Measurements from ENCODE around the gene GHDC. TPM values are rescaled to one million over a fixed set of nuclear protein-coding genes. Genes with fewer than 3 reads are reported as not detected.
A peak's percentile ranks its signal among the peaks of the same experiment; 100 is the strongest.

Gene GHDC
- total and polyA plus RNA-seq, 2 of the 13 experiments (the other 11 are each of a cell fraction or from before 2014, with no cell fraction given): 15.4 to 22.5 TPM

- H2AFZ ChIP-seq (ENCODE audit: low read length): no peak overlapping the region
- intact Hi-C loops (cut with micrococcal nuclease; ENCODE audit: unreplicated experiment) (no loop called here), in situ Hi-C loops (cut with HindIII; ENCODE audit: extremely low pct_ligation_motif_present, low pct_unique_long_range_greater_than_20kb) (no loop called here)
- H3K27me3 ChIP-seq (ENCODE audit: control insufficient read depth in 1 of 2, insufficient read depth in 2 of 2, low read length in 2 of 2): peaks cover 4 to 51% of the 10 kb centered on the region in 2 experiments; a peak in 4 of 5 replicates
- peaks cover 21% of the 10 kb centered on the region for H3K4me1 ChIP-seq (ENCODE audit: insufficient read depth, low read length)
- H3K9me3 ChIP-seq (ENCODE audit: low read length): no peaks in the 10 kb centered on the region
- H4K20me1 ChIP-seq (ENCODE audit: insufficient read depth, low read length): no peaks in the 10 kb centered on the region; the same call in 1 of the 2 replicates
- WGBS (ENCODE audit: low lambda C conversion rate): 17% methylated on average over 9 of the region's 14 CpGs
- ChIA-PET POLR2A (no interaction called here), CTCF (ENCODE audit: low intra/inter-chr PET ratio, low total read pairs) (no interaction called here)
- H3K36me3 ChIP-seq (replicated peaks in 1 of 2; ENCODE audit: control insufficient read depth in 1 of 2, insufficient read depth in 2 of 2, low read length in 2 of 2): no peaks in the 10 kb centered on the region
- ATAC-seq (no peak), FAIRE-seq (no peak), DNase-seq (ENCODE audit: low spot score) (no peak)
- no peak for TF ChIP-seq ZNF230 (CRISPR knock-in tag; IDR thresholded peaks at IDR 0.05)
- no peak for TF ChIP-seq ELF4 (CRISPR knock-in tag; IDR thresholded peaks at IDR 0.05; ENCODE audit: borderline replicate concordance)
- TF ChIP-seq, protein P1, sequence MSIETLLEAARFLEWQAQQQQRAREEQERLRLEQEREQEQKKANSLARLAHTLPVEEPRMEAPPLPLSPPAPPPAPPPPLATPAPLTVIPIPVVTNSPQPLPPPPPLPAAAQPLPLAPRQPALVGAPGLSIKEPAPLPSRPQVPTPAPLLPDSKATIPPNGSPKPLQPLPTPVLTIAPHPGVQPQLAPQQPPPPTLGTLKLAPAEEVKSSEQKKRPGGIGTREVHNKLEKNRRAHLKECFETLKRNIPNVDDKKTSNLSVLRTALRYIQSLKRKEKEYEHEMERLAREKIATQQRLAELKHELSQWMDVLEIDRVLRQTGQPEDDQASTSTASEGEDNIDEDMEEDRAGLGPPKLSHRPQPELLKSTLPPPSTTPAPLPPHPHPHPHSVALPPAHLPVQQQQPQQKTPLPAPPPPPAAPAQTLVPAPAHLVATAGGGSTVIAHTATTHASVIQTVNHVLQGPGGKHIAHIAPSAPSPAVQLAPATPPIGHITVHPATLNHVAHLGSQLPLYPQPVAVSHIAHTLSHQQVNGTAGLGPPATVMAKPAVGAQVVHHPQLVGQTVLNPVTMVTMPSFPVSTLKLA (IDR thresholded peaks at IDR 0.05): peak; percentile 95
- no peak for TF ChIP-seq ZNF777 (CRISPR knock-in tag; IDR thresholded peaks at IDR 0.05)
- no peak for TF ChIP-seq DMAP1 (CRISPR knock-in tag; IDR thresholded peaks at IDR 0.05)
- H3K4me2 ChIP-seq (ENCODE audit: low read depth, low read length): no peak overlapping the region
- H3K4me3 ChIP-seq (replicated peaks in 1 of 3; ENCODE audit: insufficient read depth in 1 of 3, low read depth in 2 of 3, low read length in 3 of 3): no peak overlapping the region
- no peaks in the 10 kb centered on the region for H3K79me2 ChIP-seq (ENCODE audit: insufficient read depth, low read length)
- no peak overlapping the region for H3K27ac ChIP-seq (ENCODE audit: extremely low read length, insufficient read depth, low read length)
- H3K9ac ChIP-seq (ENCODE audit: insufficient read depth, low read depth, low read length): no peak overlapping the region
- BruUV-seq (replicated peaks): no TSS peak
These were observed 20.0 kb downstream of the GHDC start for GRCh38 chr17:42174126-42174783.

DNA sequence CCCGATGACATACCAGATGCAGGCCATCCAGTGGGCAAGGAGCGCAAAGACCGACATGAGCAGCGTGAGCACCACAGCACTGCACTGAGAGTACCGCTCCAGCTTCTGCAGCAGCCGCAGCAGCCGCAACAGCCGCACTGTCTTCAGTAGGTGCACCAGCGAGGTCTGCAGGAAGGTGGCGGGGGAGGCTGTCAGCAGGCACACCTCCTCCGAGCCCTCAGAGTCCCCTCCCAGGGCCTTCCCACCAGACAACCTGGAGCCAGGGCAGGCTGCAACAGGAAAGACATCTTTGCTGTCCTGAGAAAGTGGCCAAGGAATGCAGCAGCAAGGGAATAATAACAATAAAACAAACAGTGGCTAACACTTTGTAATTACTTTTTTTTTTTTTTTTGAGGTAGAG, 22.5 kb downstream of the GHDC start:
- ChIA-PET POLR2A (no interaction called here), CTCF (ENCODE audit: low intra/inter-chr PET ratio, low total read pairs) (no interaction called here)
- Histone ChIP-seq H3K4me3 (replicated peaks in 1 of 3; ENCODE audit: insufficient read depth in 1 of 3, low read depth in 2 of 3, low read length in 3 of 3) (no peak overlapping the region), H3K4me1 (ENCODE audit: insufficient read depth, low read length) (peaks cover 11% of the 10 kb centered on the region), H3K27me3 (ENCODE audit: control insufficient read depth in 1 of 2, insufficient read depth in 2 of 2, low read length in 2 of 2) (peaks cover 4 to 57% of the 10 kb centered on the region in 2 experiments; a peak in 4 of 5 replicates), H2AFZ (ENCODE audit: low read length) (no peak overlapping the region), H3K36me3 (replicated peaks in 1 of 2; ENCODE audit: control insufficient read depth in 1 of 2, insufficient read depth in 2 of 2, low read length in 2 of 2) (no peaks in the 10 kb centered on the region), H3K79me2 (ENCODE audit: insufficient read depth, low read length) (no peaks in the 10 kb centered on the region), H3K9ac (ENCODE audit: insufficient read depth, low read depth, low read length) (no peak overlapping the region), H3K27ac (ENCODE audit: extremely low read length, insufficient read depth, low read length) (no peak overlapping the region), H3K9me3 (ENCODE audit: low read length) (no peaks in the 10 kb centered on the region), H4K20me1 (ENCODE audit: insufficient read depth, low read length) (no peaks in the 10 kb centered on the region; the same call in 1 of the 2 replicates), H3K4me2 (ENCODE audit: low read depth, low read length) (no peak overlapping the region)
- no peak for FAIRE-seq
- BruUV-seq (replicated peaks): no TSS peak
- intact Hi-C loops (cut with micrococcal nuclease; ENCODE audit: unreplicated experiment) (no loop called here), in situ Hi-C loops (cut with HindIII; ENCODE audit: extremely low pct_ligation_motif_present, low pct_unique_long_range_greater_than_20kb) (no loop called here)
- 37% methylated on average over 11 of the region's 11 CpGs for WGBS (ENCODE audit: low lambda C conversion rate)
- peak; percentile 70 for ATAC-seq
- TF ChIP-seq ISX (CRISPR knock-in tag; conservative IDR thresholded peaks at IDR 0.05) (no peak), ZNF768 (CRISPR knock-in tag; IDR thresholded peaks at IDR 0.05) (peak; percentile 67; the same call in 1 of the 2 replicates), HNRNPLL (IDR thresholded peaks at IDR 0.05; ENCODE audit: low read depth, low read length, poor library complexity, severe bottlenecking) (peak; percentile 86), CTCF (CRISPR knock-in tag; IDR thresholded peaks at IDR 0.05) (peak; percentile 18; the same call in 1 of the 2 replicates)
- DNase-seq (ENCODE audit: low spot score): no peak
